ENCODE results near the gene GJD2.

GJD2 gene

DNA sequence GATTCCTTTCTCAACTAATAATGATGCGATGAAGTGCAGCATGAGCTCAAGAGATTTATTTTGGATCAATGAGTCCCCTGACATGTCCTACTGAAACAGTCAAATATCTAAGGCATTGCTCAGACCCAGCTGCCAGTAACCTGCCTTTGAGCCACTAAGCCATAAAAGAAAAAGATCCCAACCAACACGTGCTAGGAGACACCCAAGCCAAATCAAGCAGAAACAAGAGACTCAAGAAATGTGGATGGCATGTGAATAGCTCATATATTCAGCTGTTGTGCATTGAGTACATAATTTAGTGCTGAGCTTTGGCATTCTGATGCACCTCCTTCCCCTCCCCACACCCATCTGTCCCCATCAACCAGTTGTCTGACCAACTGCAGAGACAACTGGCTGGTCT, 29.2 kb downstream of the GJD2 start:
- DNase-seq (ENCODE audit: low read depth): no peak
- no peak overlapping the region for H3K4me3 ChIP-seq (ENCODE audit: low read depth, low read length)
- in situ Hi-C loops (cut with HindIII; ENCODE audit: low sequenced_read_pairs): no loop called here
- no peak for TF ChIP-seq CTCF (IDR thresholded peaks at IDR 0.05; ENCODE audit: low read depth, low read length, missing control alignments)

DNA sequence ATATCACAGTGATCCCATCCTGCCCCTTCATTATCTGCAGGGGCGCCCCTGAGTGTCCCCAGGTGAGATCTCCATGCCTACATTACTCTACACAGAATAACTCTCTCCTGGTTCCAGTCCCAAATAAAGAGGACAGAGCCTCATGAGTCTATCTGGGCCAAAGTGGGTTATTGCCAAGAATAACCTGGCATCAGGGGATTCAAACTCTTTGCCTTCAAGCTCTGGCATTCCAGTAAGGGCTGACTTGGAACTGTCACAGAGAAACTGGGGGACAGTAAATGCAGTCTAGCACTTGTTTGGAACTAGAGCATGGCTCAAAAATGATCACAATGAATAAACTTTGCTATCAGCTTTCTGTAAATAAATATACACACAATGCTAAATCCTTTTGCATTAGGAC, 30.3 kb downstream of the GJD2 start:
- in situ Hi-C loops (cut with HindIII; ENCODE audit: low sequenced_read_pairs): no loop called here
- H3K4me3 ChIP-seq (ENCODE audit: low read depth, low read length): no peak overlapping the region

DNA sequence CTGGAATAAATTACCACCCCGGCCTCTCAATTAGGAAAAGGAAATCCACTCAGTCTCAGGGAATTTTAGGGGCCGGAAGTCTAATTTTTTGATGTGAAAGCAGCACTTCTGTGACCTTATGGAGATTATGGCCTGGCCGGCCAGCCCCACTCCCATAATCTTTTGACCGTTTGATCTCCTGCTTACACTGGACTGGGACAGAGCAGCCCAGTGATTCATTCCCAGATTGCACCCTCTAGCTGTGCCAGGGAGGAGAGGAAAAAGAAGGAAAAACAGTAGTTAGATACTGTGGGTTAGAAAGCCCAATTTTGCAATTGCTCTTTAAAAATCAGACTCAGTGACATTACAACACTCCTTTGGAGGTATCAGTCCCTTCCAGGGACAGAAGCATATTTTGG, 32.4 kb downstream of the GJD2 start:
- H3K4me3 ChIP-seq (ENCODE audit: low read depth, low read length): no peak overlapping the region
- in situ Hi-C loops (cut with HindIII; ENCODE audit: low sequenced_read_pairs): no loop called here
- no peak for TF ChIP-seq CTCF (IDR thresholded peaks at IDR 0.05; ENCODE audit: low read depth, low read length, missing control alignments)
- DNase-seq (ENCODE audit: low read depth): no peak

More for the DNA sequence above, 30.3 kb downstream of the GJD2 start:
- no peak for DNase-seq (ENCODE audit: low read depth)
- no peak for TF ChIP-seq CTCF (IDR thresholded peaks at IDR 0.05; ENCODE audit: low read depth, low read length, missing control alignments)

DNA sequence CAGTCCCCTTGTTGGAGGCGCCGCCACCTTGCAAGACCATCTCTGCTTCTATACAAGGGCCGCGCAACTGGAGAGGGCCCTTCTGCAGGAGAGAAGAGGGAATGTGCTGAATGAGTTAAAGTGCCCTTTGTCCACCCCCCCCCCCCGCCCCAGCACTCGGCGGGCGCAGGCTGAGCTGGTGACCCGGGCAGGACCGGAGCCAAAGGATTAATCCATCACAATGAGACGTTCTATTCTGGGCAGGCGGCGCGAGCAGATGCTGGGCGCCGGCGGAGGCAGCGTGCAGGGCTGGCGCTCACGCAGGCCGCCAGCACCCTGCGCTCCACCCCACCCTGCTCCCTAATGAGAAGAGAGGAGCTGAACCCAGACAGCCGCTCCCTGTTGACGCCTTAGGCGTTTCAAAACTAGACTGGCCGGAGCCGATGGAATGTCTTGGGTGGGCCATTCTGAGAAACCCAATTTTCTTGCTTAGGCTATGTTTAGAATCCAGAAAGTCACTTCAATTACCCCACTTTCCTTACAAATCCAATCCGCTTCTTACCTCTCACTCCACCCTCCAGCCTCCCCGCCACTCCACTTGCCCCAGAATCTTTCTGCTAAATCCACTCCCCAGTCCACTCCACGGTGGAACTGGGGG, 32.9 kb downstream of the GJD2 start:
- H3K4me3 ChIP-seq (ENCODE audit: low read depth, low read length): peak overlapping the region; percentile 31
- no peak for DNase-seq (ENCODE audit: low read depth)
- no peak for TF ChIP-seq CTCF (IDR thresholded peaks at IDR 0.05; ENCODE audit: low read depth, low read length, missing control alignments)
- in situ Hi-C loops (cut with HindIII; ENCODE audit: low sequenced_read_pairs): no loop called here

DNA sequence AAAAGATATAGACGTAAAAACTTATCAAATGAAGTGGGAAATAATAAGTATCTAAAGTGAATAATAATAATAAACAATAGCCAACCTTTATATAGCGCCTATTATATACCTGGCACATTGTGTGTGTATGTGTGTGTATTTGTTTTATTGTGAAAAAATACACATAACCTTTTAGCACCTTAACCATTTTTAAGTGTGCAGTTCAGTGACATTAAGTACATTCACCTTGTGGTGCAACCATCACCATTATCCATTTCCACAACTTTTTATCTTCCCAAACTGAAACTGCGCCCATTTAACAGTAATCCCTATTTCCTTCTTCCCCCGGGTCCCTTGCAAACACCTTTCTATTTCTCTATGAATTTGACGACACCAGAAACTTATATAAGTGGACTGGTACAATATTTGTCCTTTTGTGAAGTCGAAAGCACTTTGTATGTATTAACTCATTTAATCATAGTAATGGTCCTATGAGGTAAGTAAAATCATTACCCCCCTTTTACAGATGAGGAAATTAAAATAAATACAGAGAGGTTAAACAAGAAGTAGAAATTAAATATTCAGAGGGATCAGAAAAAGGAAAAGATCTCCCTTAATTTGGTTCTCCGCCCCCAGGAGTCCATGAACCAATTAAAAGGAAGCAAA, 33.5 kb downstream of the GJD2 start:
- peak overlapping the region; percentile 31 for H3K4me3 ChIP-seq (ENCODE audit: low read depth, low read length)
- DNase-seq (ENCODE audit: low read depth): no peak
- in situ Hi-C loops (cut with HindIII; ENCODE audit: low sequenced_read_pairs): no loop called here
- TF ChIP-seq CTCF (IDR thresholded peaks at IDR 0.05; ENCODE audit: low read depth, low read length, missing control alignments): no peak

- in situ Hi-C loops (cut with HindIII; ENCODE audit: low sequenced_read_pairs): no loop called here
These were observed 35.1 kb downstream of the GJD2 start for GRCh38 chr15:34719695-34720094.

More at GRCh38 chr15:34719695-34720094, 35.1 kb downstream of the GJD2 start:
- TF ChIP-seq CTCF (IDR thresholded peaks at IDR 0.05; ENCODE audit: low read depth, low read length, missing control alignments): no peak
- no peak overlapping the region for H3K4me3 ChIP-seq (ENCODE audit: low read depth, low read length)
- DNase-seq (ENCODE audit: low read depth): no peak
